ENCODE measurements around the gene GLE1. TPM values are rescaled to one million over a fixed set of nuclear protein-coding genes. Genes with fewer than 3 reads are reported as not detected.
A peak's percentile ranks its signal among the peaks of the same experiment; 100 is the strongest.

The GLE1 gene
- total RNA-seq, 1 donor from 2014 or later, result 51.4 TPM

GRCh38 chr9:128481561-128481960, 23.0 kb upstream of the GLE1 start:
- no peaks in the 10 kb centered on the region for H3K27me3 Mint-ChIP-seq (ENCODE audit: insufficient read depth)
- intact Hi-C loops (cut with micrococcal nuclease), result no loop called here
- H3K36me3 Mint-ChIP-seq (ENCODE audit: low read depth), result peaks cover 42% of the 10 kb centered on the region
- H3K9me3 Mint-ChIP-seq, result no peaks in the 10 kb centered on the region
- no peak overlapping the region for H3K4me3 Mint-ChIP-seq
- H3K27ac Mint-ChIP-seq, result no peak overlapping the region
- H3K4me1 Mint-ChIP-seq (ENCODE audit: low read depth), result no peaks in the 10 kb centered on the region
- DNase-seq (ENCODE audit: low spot score), result no peak

GRCh38 chr9:128482186-128482585, 22.3 kb upstream of the GLE1 start:
- no peak for DNase-seq (ENCODE audit: low spot score)
- no peak overlapping the region for H3K27ac Mint-ChIP-seq
- H3K27me3 Mint-ChIP-seq (ENCODE audit: insufficient read depth), result no peaks in the 10 kb centered on the region
- intact Hi-C loops (cut with micrococcal nuclease), result no loop called here
- no peaks in the 10 kb centered on the region for H3K9me3 Mint-ChIP-seq
- peaks cover 45% of the 10 kb centered on the region for H3K36me3 Mint-ChIP-seq (ENCODE audit: low read depth)
- H3K4me3 Mint-ChIP-seq, result no peak overlapping the region
- no peaks in the 10 kb centered on the region for H3K4me1 Mint-ChIP-seq (ENCODE audit: low read depth)

- Mint-ChIP-seq H3K4me1 (ENCODE audit: low read depth) (no peaks in the 10 kb centered on the region), H3K27me3 (ENCODE audit: insufficient read depth) (no peaks in the 10 kb centered on the region), H3K9me3 (no peaks in the 10 kb centered on the region), H3K27ac (peak overlapping the region; percentile 40), H3K4me3 (no peak overlapping the region), H3K36me3 (ENCODE audit: low read depth) (peaks cover 47% of the 10 kb centered on the region)
- no peak for DNase-seq (ENCODE audit: low spot score)
- intact Hi-C loops (cut with micrococcal nuclease), result no loop called here
Measured at GRCh38 chr9:128484686-128485413, 19.7 kb upstream of the GLE1 start.

- H3K27me3 Mint-ChIP-seq (ENCODE audit: insufficient read depth), result no peaks in the 10 kb centered on the region
- intact Hi-C loops (cut with micrococcal nuclease), result no loop called here
Measured at GRCh38 chr9:128485414-128485855, 19.1 kb upstream of the GLE1 start.

GRCh38 chr9:128486201-128486600, 18.3 kb upstream of the GLE1 start:
- H3K4me1 Mint-ChIP-seq (ENCODE audit: low read depth), result no peaks in the 10 kb centered on the region
- no peak for DNase-seq (ENCODE audit: low spot score)
- H3K4me3 Mint-ChIP-seq, result no peak overlapping the region
- no peaks in the 10 kb centered on the region for H3K9me3 Mint-ChIP-seq
- H3K36me3 Mint-ChIP-seq (ENCODE audit: low read depth), result peaks cover 47% of the 10 kb centered on the region
- no peak overlapping the region for H3K27ac Mint-ChIP-seq
- H3K27me3 Mint-ChIP-seq (ENCODE audit: insufficient read depth), result no peaks in the 10 kb centered on the region
- intact Hi-C loops (cut with micrococcal nuclease), result no loop called here

More at GRCh38 chr9:128485414-128485855, 19.1 kb upstream of the GLE1 start:
- Mint-ChIP-seq H3K27ac (no peak overlapping the region), H3K4me3 (no peak overlapping the region), H3K36me3 (ENCODE audit: low read depth) (peaks cover 48% of the 10 kb centered on the region), H3K9me3 (no peaks in the 10 kb centered on the region), H3K4me1 (ENCODE audit: low read depth) (no peaks in the 10 kb centered on the region)
- DNase-seq (ENCODE audit: low spot score), result no peak

GRCh38 chr9:128493424-128493823, 11.1 kb upstream of the GLE1 start:
- DNase-seq (ENCODE audit: low spot score), result no peak
- no peaks in the 10 kb centered on the region for H3K27me3 Mint-ChIP-seq (ENCODE audit: insufficient read depth)
- intact Hi-C loops (cut with micrococcal nuclease), result no loop called here
- peaks cover 37% of the 10 kb centered on the region for H3K36me3 Mint-ChIP-seq (ENCODE audit: low read depth)
- no peak overlapping the region for H3K4me3 Mint-ChIP-seq
- no peaks in the 10 kb centered on the region for H3K4me1 Mint-ChIP-seq (ENCODE audit: low read depth)
- no peaks in the 10 kb centered on the region for H3K9me3 Mint-ChIP-seq
- H3K27ac Mint-ChIP-seq, result no peak overlapping the region

- Mint-ChIP-seq H3K4me1 (ENCODE audit: low read depth) (no peaks in the 10 kb centered on the region), H3K9me3 (no peaks in the 10 kb centered on the region), H3K36me3 (ENCODE audit: low read depth) (peaks cover 41% of the 10 kb centered on the region), H3K27me3 (ENCODE audit: insufficient read depth) (no peaks in the 10 kb centered on the region), H3K4me3 (no peak overlapping the region), H3K27ac (no peak overlapping the region)
- intact Hi-C loops (cut with micrococcal nuclease), result no loop called here
- no peak for DNase-seq (ENCODE audit: low spot score)
Measured at GRCh38 chr9:128494108-128494745, 10.3 kb upstream of the GLE1 start.

- H3K4me1 Mint-ChIP-seq (ENCODE audit: low read depth), result no peaks in the 10 kb centered on the region
- no peaks in the 10 kb centered on the region for H3K9me3 Mint-ChIP-seq
- DNase-seq (ENCODE audit: low spot score), result no peak
- no peaks in the 10 kb centered on the region for H3K27me3 Mint-ChIP-seq (ENCODE audit: insufficient read depth)
- no peak overlapping the region for H3K27ac Mint-ChIP-seq
- intact Hi-C loops (cut with micrococcal nuclease), result no loop called here
- no peak overlapping the region for H3K4me3 Mint-ChIP-seq
- peaks cover 37% of the 10 kb centered on the region for H3K36me3 Mint-ChIP-seq (ENCODE audit: low read depth)
Measured at GRCh38 chr9:128494746-128495129, 9.8 kb upstream of the GLE1 start.

- peaks cover 38% of the 10 kb centered on the region for H3K36me3 Mint-ChIP-seq (ENCODE audit: low read depth)
- DNase-seq (ENCODE audit: low spot score), result no peak
- no peaks in the 10 kb centered on the region for H3K27me3 Mint-ChIP-seq (ENCODE audit: insufficient read depth)
- intact Hi-C loops (cut with micrococcal nuclease), result no loop called here
- no peak overlapping the region for H3K4me3 Mint-ChIP-seq
- H3K27ac Mint-ChIP-seq, result no peak overlapping the region
- H3K9me3 Mint-ChIP-seq, result no peaks in the 10 kb centered on the region
- H3K4me1 Mint-ChIP-seq (ENCODE audit: low read depth), result no peaks in the 10 kb centered on the region
Measured at GRCh38 chr9:128495296-128495695, 9.2 kb upstream of the GLE1 start.

GRCh38 chr9:128495804-128496417, 8.6 kb upstream of the GLE1 start:
- Mint-ChIP-seq H3K4me3 (no peak overlapping the region), H3K27ac (no peak overlapping the region), H3K4me1 (ENCODE audit: low read depth) (no peaks in the 10 kb centered on the region), H3K36me3 (ENCODE audit: low read depth) (peaks cover 40% of the 10 kb centered on the region), H3K9me3 (no peaks in the 10 kb centered on the region), H3K27me3 (ENCODE audit: insufficient read depth) (no peaks in the 10 kb centered on the region)
- no peak for DNase-seq (ENCODE audit: low spot score)
- intact Hi-C loops (cut with micrococcal nuclease), result no loop called here

GRCh38 chr9:128497824-128498610, 6.5 kb upstream of the GLE1 start:
- H3K36me3 Mint-ChIP-seq (ENCODE audit: low read depth), result peaks cover 38% of the 10 kb centered on the region
- no peaks in the 10 kb centered on the region for H3K9me3 Mint-ChIP-seq
- DNase-seq (ENCODE audit: low spot score), result no peak
- H3K27ac Mint-ChIP-seq, result no peak overlapping the region
- no peak overlapping the region for H3K4me3 Mint-ChIP-seq
- H3K4me1 Mint-ChIP-seq (ENCODE audit: low read depth), result no peaks in the 10 kb centered on the region
- intact Hi-C loops (cut with micrococcal nuclease), result no loop called here
- no peaks in the 10 kb centered on the region for H3K27me3 Mint-ChIP-seq (ENCODE audit: insufficient read depth)

GRCh38 chr9:128498911-128499310, 5.6 kb upstream of the GLE1 start:
- Mint-ChIP-seq H3K27me3 (ENCODE audit: insufficient read depth) (no peaks in the 10 kb centered on the region), H3K36me3 (ENCODE audit: low read depth) (peaks cover 34% of the 10 kb centered on the region), H3K4me3 (no peak overlapping the region), H3K4me1 (ENCODE audit: low read depth) (peaks cover 7% of the 10 kb centered on the region), H3K9me3 (no peaks in the 10 kb centered on the region), H3K27ac (no peak overlapping the region)
- DNase-seq (ENCODE audit: low spot score), result no peak
- intact Hi-C loops (cut with micrococcal nuclease), result no loop called here

- H3K4me3 Mint-ChIP-seq, result no peak overlapping the region
- intact Hi-C loops (cut with micrococcal nuclease), result no loop called here
- H3K9me3 Mint-ChIP-seq, result no peaks in the 10 kb centered on the region
- DNase-seq (ENCODE audit: low spot score), result no peak
- peaks cover 31% of the 10 kb centered on the region for H3K36me3 Mint-ChIP-seq (ENCODE audit: low read depth)
- no peak overlapping the region for H3K27ac Mint-ChIP-seq
- peaks cover 9% of the 10 kb centered on the region for H3K4me1 Mint-ChIP-seq (ENCODE audit: low read depth)
- H3K27me3 Mint-ChIP-seq (ENCODE audit: insufficient read depth), result no peaks in the 10 kb centered on the region
Measured at GRCh38 chr9:128499920-128500319, 4.6 kb upstream of the GLE1 start.

Data from activated T-helper 1 cell treated with anti-CD3 and anti-CD28 coated beads, Interleukin-12 subunit alpha, Interleukin-12 subunit beta, Interleukin-2, Interleukin-4 antibody, amounts not matched to agents 30 ng/mL and 10 ng/mL and 1 ng/mL, durations not matched to agents 14 hours and 24 hours and 36 hours (primary cell).